GM21717 (cell line): ENCODE data around the gene SELENOP.

ENCODE experiments used
- ATAC-seq: cut with Tn5 transposase; IDR thresholded peaks from one replicate; pipeline ENCODE4 v1.9.1; 2021; ENCODE audit warnings: mild to moderate bottlenecking, moderate library complexity; ENCODE audit not compliant: unreplicated experiment

The SELENOP gene

GRCh38 chr5:42798284-42799240 is 13.1 kb downstream of the SELENOP start:
- no peak for ATAC-seq

DNA sequence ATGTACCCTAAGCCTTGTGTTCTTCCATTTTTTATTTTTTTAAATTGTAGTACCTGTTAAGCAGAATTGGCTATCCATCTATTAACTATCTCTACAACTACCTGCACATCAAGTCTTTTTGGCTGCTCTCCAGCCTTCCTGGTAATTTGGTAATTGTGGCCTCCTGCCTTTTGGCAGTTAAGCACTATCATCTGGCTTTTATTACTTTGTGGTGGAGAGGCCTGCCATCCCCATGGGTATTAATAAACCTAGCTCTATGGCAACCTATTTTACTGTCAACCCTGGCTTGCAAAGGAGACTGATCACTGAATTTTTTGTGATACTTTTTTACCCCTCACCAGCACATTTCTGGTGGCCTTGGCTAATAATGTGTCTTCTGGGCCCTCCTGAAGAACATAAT is 20.5 kb downstream of the SELENOP start:
- no peak for ATAC-seq

- no peak for ATAC-seq
Measured at GRCh38 chr5:42787845-42788244, 23.8 kb downstream of the SELENOP start.

- ATAC-seq, result no peak
Measured at GRCh38 chr5:42787073-42787472, 24.6 kb downstream of the SELENOP start.

- ATAC-seq, result no peak
Measured at GRCh38 chr5:42785756-42786155, 25.9 kb downstream of the SELENOP start.

DNA sequence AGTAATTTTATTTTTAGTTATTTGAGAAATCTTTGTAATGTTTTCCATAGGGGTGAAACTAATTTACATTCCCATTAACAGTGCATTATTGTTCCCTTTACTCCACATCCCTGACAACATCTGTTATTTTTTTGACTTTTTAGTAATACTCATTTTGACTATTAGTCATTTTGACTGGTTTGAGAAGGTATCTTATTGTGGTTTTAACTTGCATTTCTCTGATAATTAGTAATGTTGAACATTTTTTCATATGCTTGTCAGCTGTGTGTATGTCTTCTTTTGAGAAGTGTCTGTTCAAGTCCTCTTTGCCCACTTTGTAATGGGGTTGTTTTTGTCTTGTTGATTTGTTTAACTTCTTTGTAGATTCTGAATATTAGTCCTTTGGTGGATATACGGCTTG is 27.6 kb downstream of the SELENOP start:
- ATAC-seq, result no peak

GRCh38 chr5:42781584-42781983 is 30.1 kb downstream of the SELENOP start:
- ATAC-seq, result no peak

GRCh38 chr5:42779083-42779482 is 32.6 kb downstream of the SELENOP start:
- no peak for ATAC-seq

DNA sequence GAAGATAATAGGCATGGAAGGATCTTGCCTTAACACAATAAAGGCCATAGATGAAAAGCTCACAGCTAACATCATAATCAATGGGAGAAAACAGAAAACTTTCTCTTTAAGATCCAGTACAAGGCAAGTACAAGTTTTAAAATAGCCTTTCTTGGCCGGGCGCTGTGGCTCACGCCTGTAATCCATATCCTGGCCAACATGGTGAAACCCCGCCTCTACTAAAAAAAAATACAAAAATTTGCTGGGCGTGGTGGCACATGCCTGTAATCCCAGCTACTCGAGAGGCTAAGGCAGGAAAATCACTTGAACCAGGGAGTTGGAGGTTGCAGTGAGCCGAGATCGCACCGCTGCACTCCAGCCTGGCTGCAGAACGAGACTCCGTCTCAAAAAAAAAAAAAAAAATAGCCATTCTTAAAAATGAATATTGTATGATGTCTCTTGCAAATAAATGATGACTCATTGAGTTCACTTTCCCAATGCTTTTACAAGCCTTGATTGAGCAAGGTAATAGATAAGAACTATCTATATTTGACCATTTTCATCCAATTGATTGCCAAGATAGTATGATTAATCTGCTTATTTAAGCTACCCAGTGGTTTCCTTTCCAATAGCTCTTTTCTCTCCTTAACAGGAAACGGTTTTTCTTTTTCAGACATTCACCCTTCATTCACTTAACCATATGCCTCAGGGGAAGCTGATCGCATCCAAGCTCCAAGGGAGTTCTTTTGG is 39.3 kb downstream of the SELENOP start:
- no peak for ATAC-seq

DNA sequence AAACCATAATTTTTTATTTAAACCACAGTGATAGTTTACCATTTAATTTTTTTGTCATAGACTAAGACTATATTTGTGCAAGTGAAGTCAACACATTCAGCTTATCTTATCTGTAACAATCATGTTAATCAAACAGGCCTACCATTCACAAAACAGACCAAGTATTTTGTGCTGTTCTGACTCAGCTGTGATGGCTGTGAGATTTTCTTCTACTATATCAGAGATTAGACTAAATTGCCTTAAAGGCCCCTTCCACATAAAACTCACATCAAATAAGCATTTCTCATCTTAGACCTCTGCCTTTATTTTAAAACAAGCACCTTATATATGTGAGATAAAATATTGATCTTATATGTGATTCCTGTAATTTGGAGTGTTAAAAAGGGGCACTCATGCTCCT is 41.7 kb downstream of the SELENOP start:
- ATAC-seq, result no peak

- ATAC-seq, result no peak
Measured at GRCh38 chr5:42768106-42768504, 43.6 kb downstream of the SELENOP start.

GRCh38 chr5:42767491-42768105 is 44.1 kb downstream of the SELENOP start:
- ATAC-seq, result no peak

DNA sequence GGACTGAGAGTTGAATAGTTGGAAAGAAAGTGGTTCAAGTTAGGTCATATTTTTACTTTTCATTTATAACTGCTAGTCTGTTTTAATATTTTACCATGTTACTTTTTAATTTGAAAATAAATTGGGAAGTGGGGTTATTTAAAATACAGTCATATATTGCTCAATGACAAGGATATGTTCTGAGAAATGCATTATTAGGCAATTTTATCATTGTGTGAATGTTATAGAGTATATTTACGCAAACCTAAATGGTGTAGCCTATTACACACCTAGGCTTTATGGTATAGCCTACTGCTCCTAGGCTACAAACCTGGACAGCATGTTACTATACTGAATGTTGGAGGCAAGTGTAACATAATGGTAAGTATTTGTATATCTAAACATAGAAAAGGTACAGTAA is 49.9 kb downstream of the SELENOP start:
- no peak for ATAC-seq

DNA sequence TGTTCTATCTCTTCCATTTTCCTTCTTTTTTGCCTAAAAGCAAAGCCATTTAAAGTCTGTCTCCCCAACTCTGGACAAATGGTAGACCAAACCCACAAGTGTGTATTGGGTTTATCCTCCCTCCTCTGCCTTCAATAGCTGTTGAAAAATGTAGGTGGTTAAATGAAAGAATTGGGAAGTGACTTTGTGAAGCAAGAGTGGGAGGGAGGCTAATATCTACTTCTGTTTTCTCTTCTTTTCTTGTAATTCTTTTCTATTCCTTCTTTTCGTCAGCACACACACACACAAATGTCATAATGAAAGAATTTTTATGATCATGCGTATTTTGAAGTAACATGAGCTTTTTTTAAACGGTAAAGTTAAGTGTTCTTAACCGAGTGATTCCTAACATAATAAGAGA is 51.3 kb downstream of the SELENOP start:
- ATAC-seq, result no peak

- ATAC-seq, result no peak
Measured at GRCh38 chr5:42759456-42759855, 52.2 kb downstream of the SELENOP start.

- ATAC-seq, result no peak
Measured at GRCh38 chr5:42756606-42757601, 54.8 kb downstream of the SELENOP start, which contains the start of gene CCDC152. Gene CCDC152 (plus strand): TSS chr5:42756818. CDS start chr5:42759122, 2,304 bp downstream.

- no peak for ATAC-seq
Measured at GRCh38 chr5:42753099-42753498, 58.6 kb downstream of the SELENOP start.

DNA sequence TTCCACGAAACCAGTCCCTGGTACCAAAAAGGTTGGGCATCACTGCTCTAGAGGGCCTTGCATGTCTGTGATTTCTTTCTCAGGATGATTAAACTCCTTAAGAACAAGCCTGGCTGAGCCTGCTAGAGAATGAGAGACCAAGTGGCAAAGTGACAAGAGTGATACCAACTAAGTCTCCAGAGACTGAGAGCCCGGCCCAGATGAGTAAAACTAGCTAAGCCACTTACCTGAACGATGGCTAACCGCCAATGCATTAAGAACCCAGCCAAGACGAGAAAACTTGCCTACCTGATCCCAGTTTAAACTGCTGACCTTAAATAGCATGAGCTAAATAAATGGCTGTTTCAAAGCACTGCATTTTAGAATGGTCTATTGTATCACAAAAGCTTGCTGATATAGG is 60.6 kb downstream of the SELENOP start:
- no peak for ATAC-seq

GRCh38 chr5:42750507-42750906 is 61.2 kb downstream of the SELENOP start:
- ATAC-seq, result no peak
